B cell (primary cell): Measurements from ENCODE around the gene OTOP3. TPM values are rescaled to one million over a fixed set of nuclear protein-coding genes. Genes with fewer than 3 reads are reported as not detected.
"Not testable (repeated sequence)": the region's sequence is repeated elsewhere in the genome, so short reads cannot be mapped to it uniquely, and the experiment has no call there.

Experiments
- ATAC-seq: fragments of 200-7000 bp; cut with Tn5 transposase; one replicate; pipeline ENCODE4 v1.10.0; 2021; ENCODE audit warnings: low read depth, mild to moderate bottlenecking, moderate number of reproducible peaks, moderate library complexity
- CTCF ChIA-PET: fragments of 350-600 bp; sonication (Branson Sonifier 250); formaldehyde crosslinking; loops from one replicate; lab custom pipeline; 2021; ENCODE audit warnings: antibody characterized with exemption, inconsistent platforms; lab: Charles Lee
- POLR2A ChIA-PET: fragments of 350-600 bp; sonication (Branson Sonifier 250); formaldehyde crosslinking; loops from one replicate; lab custom pipeline; 2021; ENCODE audit warnings: antibody characterized with exemption; lab: Charles Lee
- DNase-seq: peaks from one replicate; pipeline ENCODE4 v3.0.0; 2013
- H2AFZ ChIP-seq: 2 replicates; pipeline ENCODE4 v1.6.1; 2012; ENCODE audit warnings: mild to moderate bottlenecking, low read depth, low read length; ENCODE audit not compliant: insufficient read depth, poor library complexity, severe bottlenecking
- H3K27ac ChIP-seq, 2 donors: 1 replicate in 1 of 2; 2 replicates in 1 of 2; pipeline ENCODE4 v1.5.1; 2012 to 2013; ENCODE audit warnings: low read length in 2 of 2, mild to moderate bottlenecking in 2 of 2, moderate library complexity in 1 of 2
- H3K27me3 ChIP-seq, 4 experiments: fragments of 200-600 bp in 1 of 4; sonication (generic) in 1 of 4; replicated peaks in 1 of 4; 1 replicate in 2 of 4; 2 replicates in 2 of 4; pipeline versions ENCODE4 v1.6.1 to v1.7.0; 2013 to 2016; ENCODE audit warnings: low read length in 3 of 4, mild to moderate bottlenecking in 2 of 4, mixed read lengths in 1 of 4, moderate library complexity in 1 of 4; ENCODE audit not compliant: insufficient read depth in 4 of 4, control insufficient read depth in 3 of 4; ENCODE audit errors: control extremely low read depth in 1 of 4
- H3K36me3 ChIP-seq, 2 experiments: replicated peaks in 1 of 2; 1 replicate in 1 of 2; 2 replicates in 1 of 2; pipeline versions ENCODE4 v1.6.1 to v1.7.1; 2013; ENCODE audit warnings: low read length in 1 of 2; ENCODE audit not compliant: insufficient read depth in 2 of 2, control insufficient read depth in 1 of 2; ENCODE audit errors: control extremely low read depth in 1 of 2, extremely low read depth in 1 of 2
- H3K4me1 ChIP-seq, 2 donors: fragments of 200-600 bp in 1 of 2; sonication (generic) in 1 of 2; 1 replicate in 1 of 2; 2 replicates in 1 of 2; pipeline versions ENCODE4 v1.5.1 to v1.6.1; 2013 to 2017; ENCODE audit warnings: low read length in 2 of 2; ENCODE audit not compliant: control insufficient read depth in 2 of 2, insufficient read depth in 2 of 2
- H3K4me2 ChIP-seq: replicated peaks from 2 replicates; pipeline ENCODE3; 2012; ENCODE audit warnings: mild to moderate bottlenecking, low read depth, low read length; ENCODE audit not compliant: poor library complexity, severe bottlenecking
- H3K4me3 ChIP-seq, 5 experiments: fragments of 200-600 bp in 1 of 5; sonication (generic) in 1 of 5; 1 replicate in 3 of 5; 2 replicates in 2 of 5; pipeline versions ENCODE4 v1.5.1 to v1.7.0; 2011 to 2016; ENCODE audit warnings: low read length in 4 of 5, mild to moderate bottlenecking in 4 of 5, low read depth in 2 of 5, control low read depth in 1 of 5, moderate library complexity in 1 of 5; ENCODE audit not compliant: insufficient read depth in 1 of 5; ENCODE audit errors: control extremely low read depth in 1 of 5, extremely low read depth in 1 of 5
- H3K79me2 ChIP-seq: fragments of 200-600 bp; sonication (generic); one replicate; pipeline ENCODE4 v1.6.0; 2016; ENCODE audit warnings: low read length; ENCODE audit not compliant: control insufficient read depth, insufficient read depth
- H3K9ac ChIP-seq: fragments of 200-600 bp; sonication (generic); 2 replicates; pipeline ENCODE4 v1.6.1; 2017; ENCODE audit warnings: mild to moderate bottlenecking, low read length, moderate library complexity
- H3K9me3 ChIP-seq, 3 donors: one replicate each; pipeline versions ENCODE4 v1.6.1 to v1.7.1; 2013; ENCODE audit warnings: low read length in 2 of 3; ENCODE audit not compliant: control insufficient read depth in 2 of 3, insufficient read depth in 1 of 3; ENCODE audit errors: control extremely low read depth in 1 of 3
- H4K20me1 ChIP-seq: 2 replicates; pipeline ENCODE4 v1.6.0; 2012; ENCODE audit warnings: mild to moderate bottlenecking, low read length; ENCODE audit not compliant: insufficient read depth, control insufficient read depth, poor library complexity, severe bottlenecking
- H3K27ac Mint-ChIP-seq: one replicate; pipeline ENCODE4 v1.8.0; 2021; ENCODE audit warnings: mixed read lengths
- H3K27me3 Mint-ChIP-seq: one replicate; pipeline ENCODE4 v1.8.0; 2021; ENCODE audit warnings: mixed read lengths
- H3K4me1 Mint-ChIP-seq: one replicate; pipeline ENCODE4 v1.8.0; 2021; ENCODE audit warnings: mixed read lengths
- H3K4me3 Mint-ChIP-seq: one replicate; pipeline ENCODE4 v1.8.0; 2021; ENCODE audit warnings: mixed read lengths
- H3K9me3 Mint-ChIP-seq: one replicate; pipeline ENCODE4 v1.8.0; 2022; ENCODE audit warnings: mixed read lengths; ENCODE audit not compliant: insufficient read depth
- CTCF ChIP-seq: fragments of 200-600 bp; IDR thresholded peaks from one replicate; pipeline ENCODE4 v1.8.0; 2022; ENCODE audit warnings: antibody characterized with exemption, mild to moderate bottlenecking
- EZH2 ChIP-seq: IDR thresholded peaks from 2 replicates; pipeline ENCODE4 v1.6.1; 2012; ENCODE audit warnings: borderline replicate concordance, low read depth, mild to moderate bottlenecking, moderate library complexity, low read length; ENCODE audit not compliant: insufficient read depth, poor library complexity, severe bottlenecking
- WGBS: methylation state at CpG from one replicate; pipeline ENCODE4 v1.1.5; 2013; ENCODE audit warnings: missing lambda C conversion rate; ENCODE audit not compliant: insufficient coverage; 5-methylcytosine and 5-hydroxymethylcytosine counted together
- intact Hi-C: fragments of 100-400 bp; cut with micrococcal nuclease; formaldehyde crosslinking; loops from one replicate; pipeline ENCODE4 v1.10.0; 2022
- polyA plus RNA-seq: library from polyadenylated mRNA; depleted of rRNA; stranded (reverse); fragments of >200 nt; gene quantifications from 2 replicates; pipeline ENCODE4 v1.2.3, GENCODE V29; 2012
- total RNA-seq, 2 donors: library from RNA; stranded (reverse); fragments of 120-200 nt in 1 of 2; gene quantifications; 1 replicate in 1 of 2; 2 replicates in 1 of 2; pipeline versions ENCODE4 v1.2.3 to v1.2.4, GENCODE V29; 2013 to 2022

OTOP3 gene
- total and polyA plus RNA-seq, 2 donors (not counting 1 experiment from before 2014, with no cell fraction given) = not detected

- 90% methylated on average over 3 of the region's 7 CpGs for WGBS
- Mint-ChIP-seq H3K27me3 (peaks cover 25% of the 10 kb centered on the region), H3K4me1 (no peaks in the 10 kb centered on the region), H3K9me3 (no peaks in the 10 kb centered on the region), H3K4me3 (no peak overlapping the region), H3K27ac (no peak overlapping the region)
- no peak for TF ChIP-seq CTCF
- TF ChIP-seq EZH2 = no peak
- Histone ChIP-seq H3K27ac (no peak overlapping the region), H3K79me2 (no peaks in the 10 kb centered on the region), H3K9ac (no peak overlapping the region), H3K27me3 (peaks cover 0 to 20% (median 2%) of the 10 kb centered on the region in 4 experiments), H4K20me1 (no peaks in the 10 kb centered on the region), H3K4me1 (no peaks in the 10 kb centered on the region), H3K4me2 (no peak overlapping the region), H3K36me3 (no peaks in the 10 kb centered on the region), H3K4me3 (no peak overlapping the region), H2AFZ (no peak overlapping the region), H3K9me3 (no peaks in the 10 kb centered on the region)
- DNase-seq = no peak
- intact Hi-C loops = no loop called here
- no peak for ATAC-seq
- CTCF ChIA-PET = no interaction called here
- POLR2A ChIA-PET = no interaction called here
Observed at GRCh38 chr17:74904687-74905409, 30.9 kb upstream of the OTOP3 start.

- H3K27ac ChIP-seq, H3K9me3 ChIP-seq, H3K79me2 ChIP-seq, H3K36me3 ChIP-seq, H3K9me3 Mint-ChIP-seq, POLR2A ChIA-PET, H3K27ac Mint-ChIP-seq, H3K4me1 ChIP-seq, DNase-seq, H3K4me1 Mint-ChIP-seq, H2AFZ ChIP-seq, H3K4me3 ChIP-seq, H4K20me1 ChIP-seq, H3K9ac ChIP-seq, ATAC-seq, intact Hi-C loops, H3K4me3 Mint-ChIP-seq, H3K4me2 ChIP-seq: not testable (repeated sequence)
- peaks cover 0 to 14% (median 2%) of the 10 kb centered on the region in 4 experiments for H3K27me3 ChIP-seq
- H3K27me3 Mint-ChIP-seq = peaks cover 26% of the 10 kb centered on the region
- 67% methylated on average over 3 of the region's 6 CpGs for WGBS
- CTCF ChIA-PET = interaction anchor here (0.7 kb wide), 1 partner anchor 629 kb away, joined by 5 read pairs; no protein-coding TSS in a partner anchor
Observed at GRCh38 chr17:74906214-74906793, 29.4 kb upstream of the OTOP3 start.
